Muscle of back (tissue), 11 donors: ENCODE measurements around the gene LRRC40. TPM values are rescaled to one million over a fixed set of nuclear protein-coding genes. Genes with fewer than 3 reads are reported as not detected.
A peak's percentile ranks its signal among the peaks of the same experiment; 100 is the strongest.

Source experiments
- DNase-seq, 3 donors: peaks; one replicate each; pipeline versions ENCODE4 v3.0.0 to v3.0.0-alpha.2; 2013
- polyA plus RNA-seq, 10 donors: library from polyadenylated mRNA; unstranded; fragments of 120-200 nt; gene quantifications; one replicate each; pipeline ENCODE4 v1.2.1, GENCODE V29; 2013; ENCODE audit not compliant: insufficient read length in 10 of 10

LRRC40 gene
- polyA plus RNA-seq, 10 donors: 15.1 to 22.9 (median 19.0) TPM

DNA sequence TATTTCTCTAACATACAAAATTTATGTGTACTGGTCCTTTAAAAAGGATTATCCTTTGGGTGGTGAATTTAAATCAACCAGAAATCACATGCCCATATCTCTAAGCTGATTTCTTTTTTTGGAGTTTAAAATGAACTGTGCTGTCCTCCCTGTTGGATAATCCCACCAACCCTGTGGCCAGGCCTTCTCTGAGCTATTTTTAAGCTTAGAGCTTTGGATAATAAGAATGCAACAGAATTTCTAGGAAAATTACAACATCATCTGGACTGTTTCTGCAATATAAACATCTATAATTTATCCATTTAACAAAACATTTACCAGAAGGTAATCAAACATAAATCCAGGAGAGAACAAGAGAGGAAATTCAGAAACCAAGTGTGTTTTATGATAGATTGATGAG is 88.3 kb downstream of the LRRC40 start:
- peak in 1 of 3 donors; percentile 31 for DNase-seq

DNA sequence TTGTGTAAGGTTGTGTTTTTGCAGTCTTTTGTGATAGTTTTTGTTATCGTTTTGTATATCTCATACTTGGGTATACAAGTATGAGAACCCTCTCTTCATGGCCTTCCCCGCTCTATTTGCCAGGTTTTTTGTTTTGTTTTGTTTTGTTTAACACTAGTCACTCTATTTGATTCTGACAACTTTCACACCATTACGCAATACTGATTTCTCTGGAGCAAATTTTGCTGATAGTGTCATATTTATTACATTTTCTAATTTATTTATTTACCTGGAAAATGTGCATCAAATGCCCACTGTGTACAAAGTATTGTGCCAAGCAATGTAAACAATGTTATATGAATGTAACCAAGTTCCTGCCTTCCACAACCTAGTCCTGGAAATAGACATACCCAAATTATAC is 90.1 kb downstream of the LRRC40 start:
- no peak for DNase-seq

DNA sequence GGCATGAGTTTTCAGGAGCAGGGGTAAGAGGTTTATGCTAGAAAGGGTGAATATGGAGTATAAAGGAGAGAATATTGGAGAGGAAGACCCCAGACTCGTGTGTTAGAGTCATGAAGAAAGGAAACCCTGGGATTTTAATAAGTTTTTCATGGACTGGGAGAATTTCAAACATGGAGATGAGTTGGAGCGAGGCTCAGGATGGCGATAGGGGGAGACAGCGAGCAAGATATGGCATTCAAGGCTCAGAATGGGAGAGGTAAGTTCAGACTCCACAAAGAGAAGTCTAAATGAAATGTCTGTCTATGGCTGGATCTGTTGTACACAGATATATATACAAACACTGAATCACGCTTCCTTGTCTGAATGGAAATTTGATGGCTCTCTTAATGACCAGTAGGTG is 92.5 kb downstream of the LRRC40 start:
- DNase-seq: no peak

DNA sequence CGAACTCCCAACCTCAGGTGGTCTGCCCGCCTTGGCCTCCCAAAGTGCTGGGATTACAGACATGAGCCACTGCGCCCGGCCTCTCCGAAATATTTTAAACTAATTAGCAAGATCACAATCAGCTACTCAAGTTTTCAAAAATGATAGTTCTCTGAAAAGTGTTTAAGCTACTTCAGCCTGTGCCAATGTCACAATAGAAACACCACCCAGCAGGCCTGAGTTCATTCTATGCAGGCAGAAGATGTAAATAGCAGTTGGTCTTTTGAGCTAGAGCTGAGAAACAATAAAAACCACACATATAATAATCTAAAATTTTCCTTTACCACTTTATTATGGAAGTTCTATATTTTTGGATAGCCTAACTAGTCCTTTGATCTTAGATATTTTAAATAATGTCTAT is 96.1 kb downstream of the LRRC40 start:
- DNase-seq: no peak

DNA sequence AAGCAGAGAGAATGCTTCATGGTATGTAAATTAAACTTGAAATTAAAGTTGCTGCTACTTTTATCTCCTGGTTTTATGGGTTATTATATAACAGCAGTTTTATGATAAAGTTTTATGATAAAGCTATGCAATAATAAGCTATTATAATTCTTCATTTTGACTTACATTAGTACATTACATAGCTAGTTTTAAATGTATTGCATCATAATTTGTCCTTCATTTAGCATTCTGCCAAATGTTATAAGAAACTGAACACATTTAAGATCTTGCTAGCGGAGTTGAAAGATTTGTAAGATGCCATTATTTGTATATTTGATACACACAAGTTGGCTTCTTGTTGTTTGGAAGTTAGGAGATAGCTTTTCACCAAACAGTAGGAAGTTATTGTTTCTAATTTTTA is 101.6 kb downstream of the LRRC40 start:
- no peak for DNase-seq

DNA sequence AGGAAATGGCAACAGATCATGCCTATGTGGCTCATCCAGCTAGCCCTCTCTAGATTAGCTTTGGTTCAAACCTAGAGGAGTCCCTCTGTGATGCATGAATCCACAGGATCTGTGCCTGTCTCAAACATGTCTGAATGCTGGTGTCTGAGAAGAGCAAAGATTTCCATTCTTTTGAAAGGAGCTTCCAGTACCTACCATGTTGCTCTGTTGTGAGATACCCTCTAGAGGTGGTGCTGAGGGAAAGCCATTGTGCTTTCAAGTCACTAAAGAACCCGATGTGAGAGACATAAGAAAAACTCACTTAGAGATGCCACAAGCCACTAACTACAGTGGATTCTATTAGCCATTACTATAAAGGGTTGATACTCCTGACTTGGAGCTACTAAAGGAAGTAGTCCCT is 103.6 kb downstream of the LRRC40 start:
- no peak for DNase-seq

DNA sequence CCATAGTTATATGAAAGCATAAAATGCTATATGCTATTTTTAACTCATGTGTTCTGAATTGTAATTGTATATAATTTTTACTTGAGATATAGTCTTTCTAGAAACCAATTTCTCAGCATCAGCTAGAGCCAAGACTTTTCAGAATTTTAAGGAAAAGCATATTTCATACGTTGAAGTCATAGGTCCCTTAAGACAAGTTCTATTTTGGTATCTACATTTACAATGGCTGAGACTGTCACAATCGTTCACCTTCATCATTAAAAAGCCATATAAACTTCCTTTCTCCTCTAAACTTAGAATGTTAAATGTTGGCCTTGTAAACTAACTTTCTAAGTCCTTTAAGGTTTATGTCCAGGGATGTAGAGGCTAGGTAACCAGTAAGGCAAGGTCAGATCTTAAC is 104.1 kb downstream of the LRRC40 start:
- peak; percentile 42 to 69 (median 66) for DNase-seq

Other genes starting within 250 kb of the LRRC40 start
- 100 to 1,000 TPM; 138 to 289 (median 174) TPM for gene SRSF11, start 15.8 kb upstream of the LRRC40 start, polyA plus RNA-seq
- 10 to 100 TPM; 15.4 to 22.3 (median 19.0) TPM for gene ANKRD13C, start 149.1 kb upstream of the LRRC40 start, polyA plus RNA-seq
- 1 to 10 TPM; 1.1 to 2.8 (median 2.3) TPM for gene CTH, start 205.7 kb upstream of the LRRC40 start, polyA plus RNA-seq